ENCODE measurements around the gene TMSB4X.
"Not testable (repeated sequence)": the region's sequence is repeated elsewhere in the genome, so short reads cannot be mapped to it uniquely, and the experiment has no call there.

TMSB4X gene

GRCh38 chrX:12976819-12977732 is 2.2 kb downstream of the TMSB4X start:
- DNase-seq = not testable (repeated sequence)

DNA sequence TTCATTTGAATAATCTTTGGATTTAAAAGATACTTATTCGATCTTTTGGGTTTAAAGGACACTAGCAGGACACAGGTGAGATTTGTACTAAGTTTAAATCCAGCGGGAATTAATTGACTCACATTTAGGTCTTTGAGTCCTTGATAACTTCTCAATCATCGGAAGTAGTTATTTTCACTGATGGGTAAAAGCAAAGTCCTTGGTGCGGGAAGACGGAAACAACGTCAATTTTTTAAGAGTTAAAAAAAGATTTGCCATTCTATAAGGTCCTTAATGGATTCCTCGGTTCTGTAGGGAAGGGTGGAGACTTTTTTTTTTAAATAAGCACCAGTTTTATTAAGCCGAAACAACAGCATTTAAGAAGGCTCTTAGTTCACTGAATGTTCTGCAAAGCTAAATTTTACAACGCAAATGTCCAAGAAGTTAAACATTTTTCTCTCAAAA is 2.9 kb downstream of the TMSB4X start:
- DNase-seq = no peak

GRCh38 chrX:12978205-12979025 is 3.5 kb downstream of the TMSB4X start:
- no peak for DNase-seq

- DNase-seq = no peak
These were observed 4.2 kb downstream of the TMSB4X start for GRCh38 chrX:12979026-12979607.

- DNase-seq = no peak
These were observed 4.7 kb downstream of the TMSB4X start for GRCh38 chrX:12979616-12980015.

DNA sequence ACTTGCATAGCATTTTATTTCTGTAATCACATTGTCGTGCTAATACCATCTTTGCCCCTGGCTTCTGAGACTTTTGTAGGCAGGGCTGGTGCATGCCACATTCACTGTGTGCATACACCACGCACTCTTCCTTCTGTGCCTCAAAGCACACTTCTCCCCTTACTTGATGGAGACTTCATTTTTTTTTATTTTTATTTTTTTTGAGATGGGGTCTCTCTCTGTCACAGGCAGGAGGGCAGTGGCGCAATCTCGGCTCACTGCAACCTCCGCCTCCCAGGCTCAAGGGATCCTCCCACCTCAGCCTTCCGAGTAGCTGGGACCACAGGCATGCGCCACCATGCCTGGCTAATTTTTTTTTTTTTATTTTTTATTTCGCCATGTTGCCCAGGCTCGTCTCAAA is 5.1 kb downstream of the TMSB4X start:
- not testable (repeated sequence) for DNase-seq

DNA sequence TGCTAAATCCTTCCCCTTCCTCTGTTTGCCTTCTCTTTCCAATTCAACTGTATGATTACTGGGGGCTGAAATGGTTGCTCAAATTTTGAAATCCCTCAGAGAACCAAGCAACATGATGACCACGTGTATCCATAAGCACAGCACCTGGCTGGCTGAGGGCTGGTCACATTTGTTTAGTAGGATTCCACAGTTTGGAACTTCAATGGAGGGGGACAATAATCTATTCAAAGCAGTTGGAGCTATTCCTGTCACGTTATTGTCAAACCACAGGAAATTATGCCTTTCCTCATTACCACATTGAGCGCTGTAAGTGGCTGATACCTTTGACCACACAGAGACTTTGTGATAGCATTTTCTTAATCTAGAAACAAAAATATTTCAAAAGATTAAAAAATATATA is 7.0 kb downstream of the TMSB4X start:
- DNase-seq = no peak

DNA sequence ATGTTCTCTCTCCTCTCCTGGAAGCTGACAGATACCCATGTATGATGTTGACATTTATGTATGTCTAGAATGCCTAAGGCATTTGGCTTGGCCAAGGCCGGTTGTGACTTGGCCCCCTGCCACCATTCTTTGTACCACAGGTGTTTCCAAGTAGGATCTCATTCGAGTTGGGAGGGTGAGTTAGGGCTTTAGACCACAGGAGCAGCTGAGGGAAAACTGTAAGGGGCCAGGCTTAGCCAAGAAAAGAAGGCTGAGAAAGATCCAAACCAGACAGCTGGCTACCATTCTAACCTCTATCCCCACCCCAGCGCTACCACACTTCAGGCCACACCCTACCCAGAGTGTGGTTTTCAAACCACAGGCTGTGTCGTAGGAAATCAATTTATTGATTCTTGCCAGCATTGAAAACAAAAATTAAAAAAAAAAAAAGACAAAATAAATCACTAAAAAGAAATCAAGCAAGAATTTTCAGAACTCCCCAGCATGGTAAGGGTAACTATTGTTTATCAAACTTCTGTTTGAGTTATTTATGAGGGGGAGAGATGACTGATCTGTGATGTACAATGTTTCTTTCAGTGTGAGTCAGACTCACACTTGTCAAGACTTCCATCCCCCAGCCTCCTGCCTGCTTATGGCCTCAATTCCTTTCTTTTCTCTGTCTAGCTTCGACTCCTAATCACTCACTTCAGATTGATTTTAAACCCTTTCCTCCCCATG is 9.9 kb downstream of the TMSB4X start:
- DNase-seq = no peak

- DNase-seq = no peak
These were observed 10.4 kb downstream of the TMSB4X start for GRCh38 chrX:12985331-12985730.

GRCh38 chrX:12986164-12986779 is 11.4 kb downstream of the TMSB4X start:
- no peak for DNase-seq

- no peak for DNase-seq
These were observed 12.0 kb downstream of the TMSB4X start for GRCh38 chrX:12986886-12987285.

GRCh38 chrX:12987340-12987739 is 12.4 kb downstream of the TMSB4X start:
- no peak for DNase-seq

DNA sequence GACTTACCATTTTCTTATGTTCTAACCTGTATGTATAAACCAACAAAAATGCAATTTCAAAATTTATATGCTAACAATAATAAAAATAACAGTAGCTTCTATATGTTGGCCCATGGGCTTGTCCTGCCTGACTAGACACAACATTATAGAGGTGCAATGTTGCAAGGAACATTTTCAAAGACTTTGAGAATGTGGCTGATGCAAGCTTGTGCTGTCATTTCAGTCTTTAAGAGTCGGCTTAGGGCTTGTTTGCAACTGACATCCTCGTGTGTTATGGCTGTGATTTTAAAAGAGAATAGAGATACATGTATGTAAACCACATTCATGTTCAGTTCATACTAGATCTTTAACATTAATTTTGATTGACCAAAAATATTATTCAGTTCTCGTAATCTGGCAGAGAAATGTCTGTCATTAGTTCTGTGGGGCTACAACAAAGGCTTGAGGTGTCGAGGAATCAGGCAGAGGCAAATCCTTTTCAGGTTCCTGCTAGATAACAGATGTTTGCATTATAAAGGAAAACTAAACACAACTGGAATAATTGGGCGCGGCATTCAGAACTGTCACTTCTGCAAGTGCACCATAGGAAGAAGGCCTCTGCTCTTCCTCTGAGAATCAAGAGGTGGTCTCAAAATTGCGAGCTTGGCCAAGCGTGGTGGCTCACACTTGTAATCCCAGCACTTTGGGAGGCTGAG is 13.1 kb downstream of the TMSB4X start:
- DNase-seq = no peak

DNA sequence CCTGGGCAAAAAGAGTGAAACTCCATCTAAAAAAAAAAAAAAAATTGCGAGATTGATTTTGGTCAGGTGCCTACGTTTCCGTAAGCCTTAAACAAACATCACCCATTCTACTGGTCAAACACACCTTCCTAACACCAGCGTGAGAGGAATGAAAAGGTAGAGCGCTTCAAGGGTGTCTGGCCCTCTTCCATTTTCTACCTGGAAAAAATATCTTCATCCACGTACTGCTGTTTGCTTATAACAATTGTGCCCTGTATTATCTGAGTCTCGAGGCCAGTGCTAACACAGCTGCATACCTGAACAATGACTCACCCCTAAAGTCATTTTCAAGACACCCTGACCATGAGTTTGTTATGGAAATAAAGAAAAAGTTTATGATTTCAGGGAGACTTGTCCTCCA is 13.9 kb downstream of the TMSB4X start:
- DNase-seq = no peak

DNA sequence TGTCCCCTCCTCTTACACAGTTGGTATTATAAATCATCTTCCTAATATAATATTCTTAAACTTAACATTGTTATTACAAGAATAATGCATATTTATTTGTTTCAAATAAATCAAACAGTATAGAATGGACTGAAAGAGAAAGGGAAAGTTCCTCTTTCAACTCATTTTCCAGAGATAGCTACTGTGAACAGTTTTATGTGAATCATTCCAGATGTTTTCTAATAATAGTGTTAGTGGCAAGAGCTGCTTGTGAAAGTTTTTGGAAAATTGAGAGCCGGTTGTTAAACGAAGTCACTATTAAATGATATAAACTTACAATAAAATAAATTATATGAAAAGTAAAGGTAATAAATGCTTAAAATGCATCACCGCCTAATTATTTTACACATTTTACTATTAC is 14.6 kb downstream of the TMSB4X start:
- no peak for DNase-seq

DNA sequence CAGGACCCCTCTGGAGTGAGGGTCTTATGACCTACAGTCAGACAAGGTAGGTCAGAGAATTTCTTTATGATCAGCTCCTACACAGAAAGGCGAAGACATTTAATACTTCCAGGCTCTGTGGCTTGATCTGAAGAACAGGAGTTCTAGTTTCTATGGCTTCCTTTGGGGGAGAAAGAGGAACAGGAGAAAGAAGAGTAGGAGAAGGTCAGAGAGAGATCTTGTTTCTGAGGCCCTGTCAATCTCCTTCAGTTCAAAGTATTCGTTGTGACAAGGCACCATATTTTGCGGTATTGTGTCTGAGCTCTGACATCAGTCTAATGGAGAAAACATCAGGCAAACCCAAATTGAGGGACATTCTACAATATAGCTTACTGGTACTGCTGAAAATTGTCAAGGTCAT is 16.7 kb downstream of the TMSB4X start:
- DNase-seq = no peak

GRCh38 chrX:12992544-12993118 is 17.7 kb downstream of the TMSB4X start:
- no peak for DNase-seq

- no peak for DNase-seq
These were observed 18.9 kb downstream of the TMSB4X start for GRCh38 chrX:12993826-12994225.

DNA sequence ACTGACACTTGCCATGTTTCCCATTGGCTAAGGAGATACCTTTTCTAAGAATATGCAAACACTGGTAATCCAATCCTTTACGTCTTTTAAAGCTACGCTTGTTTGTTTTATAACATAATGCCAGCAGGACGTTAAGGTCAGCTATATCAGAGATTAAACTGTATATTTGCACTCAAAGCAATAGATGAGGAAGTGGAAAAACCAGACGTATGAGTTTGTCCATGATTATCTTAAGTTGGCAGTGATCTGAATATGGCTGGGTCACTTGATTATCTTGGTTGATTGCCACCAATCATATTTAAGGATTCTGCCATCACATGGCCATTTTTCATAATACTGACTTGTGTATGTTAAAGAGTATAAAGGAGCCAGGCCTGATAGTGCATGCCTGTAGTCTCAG is 19.4 kb downstream of the TMSB4X start:
- DNase-seq = no peak

DNA sequence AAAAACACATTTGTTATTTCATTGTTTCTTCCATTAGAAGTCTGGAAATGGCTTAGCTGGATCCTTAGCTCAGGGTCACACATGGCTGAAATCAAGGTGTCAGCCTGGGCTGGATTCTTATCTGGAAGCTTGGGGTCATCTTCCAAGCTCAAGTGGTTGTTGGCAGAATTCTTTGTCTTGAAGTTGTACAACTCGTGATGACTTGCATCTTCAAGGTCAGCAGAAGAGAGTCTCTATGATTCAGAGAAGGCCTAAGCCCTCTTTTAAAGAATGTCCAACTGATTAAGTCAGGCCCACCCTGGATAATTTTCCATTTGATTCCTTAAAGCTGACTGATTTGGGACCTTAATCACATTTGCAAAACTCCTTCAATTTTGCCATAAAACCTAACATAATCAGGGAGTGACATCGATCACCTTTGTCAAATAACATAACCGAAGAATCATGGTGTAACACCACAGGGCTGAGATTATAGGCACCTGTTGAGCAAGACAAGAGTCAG is 22.1 kb downstream of the TMSB4X start:
- no peak for DNase-seq

Measured in NCI-H1048 (cell line).